HL-60 (cell line): ENCODE measurements around the gene MLXIP.

Experiments
- POLR2AphosphoS5 ChIP-seq: IDR thresholded peaks from 2 replicates; pipeline ENCODE4 v1.6.1; 2012; ENCODE audit warnings: low read depth
- TF ChIP-seq, protein P1 (sequence below): IDR thresholded peaks from one replicate; pipeline ENCODE4 v1.5.1; 2011; ENCODE audit warnings: low read length, control low read depth, inconsistent platforms; ENCODE audit not compliant: insufficient read depth
- TF ChIP-seq, protein P2 (sequence below): IDR thresholded peaks from 2 replicates; pipeline ENCODE4 v1.6.1; 2012; ENCODE audit warnings: low read depth; ENCODE audit not compliant: insufficient replicate concordance

DNA sequence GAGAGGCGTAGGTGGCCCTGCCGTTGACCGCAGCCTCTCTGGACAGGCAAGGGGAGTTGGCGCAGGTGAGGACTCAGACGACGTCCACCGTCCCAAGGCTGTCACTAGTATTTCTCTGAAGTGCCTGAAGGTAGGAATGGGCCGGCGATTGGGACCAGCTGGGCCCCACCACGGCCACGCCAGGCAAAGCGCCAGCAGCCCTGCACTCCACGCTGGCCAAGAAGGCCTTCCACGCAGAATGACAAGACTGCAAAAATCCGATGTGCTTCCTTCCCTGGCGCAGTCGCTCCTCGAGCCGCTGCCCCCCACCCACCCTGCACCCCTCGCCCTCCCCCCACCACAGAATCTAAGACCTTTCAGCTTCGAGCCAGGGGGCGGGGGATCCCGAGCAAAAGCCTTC is 17.3 kb upstream of the MLXIP start:
- no peak for TF ChIP-seq POLR2AphosphoS5
- TF ChIP-seq, protein P1, sequence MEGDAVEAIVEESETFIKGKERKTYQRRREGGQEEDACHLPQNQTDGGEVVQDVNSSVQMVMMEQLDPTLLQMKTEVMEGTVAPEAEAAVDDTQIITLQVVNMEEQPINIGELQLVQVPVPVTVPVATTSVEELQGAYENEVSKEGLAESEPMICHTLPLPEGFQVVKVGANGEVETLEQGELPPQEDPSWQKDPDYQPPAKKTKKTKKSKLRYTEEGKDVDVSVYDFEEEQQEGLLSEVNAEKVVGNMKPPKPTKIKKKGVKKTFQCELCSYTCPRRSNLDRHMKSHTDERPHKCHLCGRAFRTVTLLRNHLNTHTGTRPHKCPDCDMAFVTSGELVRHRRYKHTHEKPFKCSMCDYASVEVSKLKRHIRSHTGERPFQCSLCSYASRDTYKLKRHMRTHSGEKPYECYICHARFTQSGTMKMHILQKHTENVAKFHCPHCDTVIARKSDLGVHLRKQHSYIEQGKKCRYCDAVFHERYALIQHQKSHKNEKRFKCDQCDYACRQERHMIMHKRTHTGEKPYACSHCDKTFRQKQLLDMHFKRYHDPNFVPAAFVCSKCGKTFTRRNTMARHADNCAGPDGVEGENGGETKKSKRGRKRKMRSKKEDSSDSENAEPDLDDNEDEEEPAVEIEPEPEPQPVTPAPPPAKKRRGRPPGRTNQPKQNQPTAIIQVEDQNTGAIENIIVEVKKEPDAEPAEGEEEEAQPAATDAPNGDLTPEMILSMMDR = no peak
- TF ChIP-seq, protein P2, sequence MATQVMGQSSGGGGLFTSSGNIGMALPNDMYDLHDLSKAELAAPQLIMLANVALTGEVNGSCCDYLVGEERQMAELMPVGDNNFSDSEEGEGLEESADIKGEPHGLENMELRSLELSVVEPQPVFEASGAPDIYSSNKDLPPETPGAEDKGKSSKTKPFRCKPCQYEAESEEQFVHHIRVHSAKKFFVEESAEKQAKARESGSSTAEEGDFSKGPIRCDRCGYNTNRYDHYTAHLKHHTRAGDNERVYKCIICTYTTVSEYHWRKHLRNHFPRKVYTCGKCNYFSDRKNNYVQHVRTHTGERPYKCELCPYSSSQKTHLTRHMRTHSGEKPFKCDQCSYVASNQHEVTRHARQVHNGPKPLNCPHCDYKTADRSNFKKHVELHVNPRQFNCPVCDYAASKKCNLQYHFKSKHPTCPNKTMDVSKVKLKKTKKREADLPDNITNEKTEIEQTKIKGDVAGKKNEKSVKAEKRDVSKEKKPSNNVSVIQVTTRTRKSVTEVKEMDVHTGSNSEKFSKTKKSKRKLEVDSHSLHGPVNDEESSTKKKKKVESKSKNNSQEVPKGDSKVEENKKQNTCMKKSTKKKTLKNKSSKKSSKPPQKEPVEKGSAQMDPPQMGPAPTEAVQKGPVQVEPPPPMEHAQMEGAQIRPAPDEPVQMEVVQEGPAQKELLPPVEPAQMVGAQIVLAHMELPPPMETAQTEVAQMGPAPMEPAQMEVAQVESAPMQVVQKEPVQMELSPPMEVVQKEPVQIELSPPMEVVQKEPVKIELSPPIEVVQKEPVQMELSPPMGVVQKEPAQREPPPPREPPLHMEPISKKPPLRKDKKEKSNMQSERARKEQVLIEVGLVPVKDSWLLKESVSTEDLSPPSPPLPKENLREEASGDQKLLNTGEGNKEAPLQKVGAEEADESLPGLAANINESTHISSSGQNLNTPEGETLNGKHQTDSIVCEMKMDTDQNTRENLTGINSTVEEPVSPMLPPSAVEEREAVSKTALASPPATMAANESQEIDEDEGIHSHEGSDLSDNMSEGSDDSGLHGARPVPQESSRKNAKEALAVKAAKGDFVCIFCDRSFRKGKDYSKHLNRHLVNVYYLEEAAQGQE = no peak
